Measurements from ENCODE around the gene SRGAP1. TPM values are rescaled to one million over a fixed set of nuclear protein-coding genes. Genes with fewer than 3 reads are reported as not detected.
A peak's percentile ranks its signal among the peaks of the same experiment; 100 is the strongest.
"Not testable (repeated sequence)": the region's sequence is repeated elsewhere in the genome, so short reads cannot be mapped to it uniquely, and the experiment has no call there.

Gene SRGAP1
- total RNA-seq, 3 donors from 2014 or later: 12.2 to 23.9 (median 15.9) TPM

DNA sequence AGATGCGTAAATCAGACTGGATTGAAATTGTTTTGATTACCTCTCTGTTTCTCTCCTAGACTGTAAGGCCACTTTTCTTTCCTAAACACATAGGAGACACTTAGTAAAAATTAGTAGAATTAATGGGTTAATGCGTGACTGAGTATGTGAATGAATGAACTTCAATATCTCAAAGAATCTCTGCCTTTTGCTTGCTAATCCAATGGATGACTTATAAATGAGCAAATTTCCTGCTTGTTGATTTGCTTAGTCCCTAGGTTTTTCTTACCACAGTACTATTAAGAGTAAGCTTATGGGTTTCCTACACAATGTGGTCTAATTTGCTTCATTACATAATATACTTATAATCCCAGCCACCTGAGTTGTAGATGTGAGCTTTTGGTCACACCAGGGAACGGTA, 164.1 kb downstream of the SRGAP1 start:
- Histone ChIP-seq H3K4me1 (ENCODE audit: low read depth) (no peaks in the 10 kb centered on the region), H3K9me3 (no peaks in the 10 kb centered on the region), H3K36me3 (ENCODE audit: low read depth) (no peaks in the 10 kb centered on the region), H3K4me3 (no peak overlapping the region)
- ATAC-seq (no peak), DNase-seq (no peak)
- TF ChIP-seq CTCF (IDR thresholded peaks at IDR 0.05): no peak
- intact Hi-C loops (cut with DNase I, micrococcal nuclease): loop anchor here in 1 of 2 donors (10.0 kb wide), 1 partner anchor 164 kb away; the partner anchor contains the start of gene SRGAP1

GRCh38 chr12:64009321-64010068, 165.0 kb downstream of the SRGAP1 start:
- DNase-seq (no peak), ATAC-seq (no peak)
- no peaks in the 10 kb centered on the region for H3K36me3 ChIP-seq (ENCODE audit: low read depth)
- H3K4me1 ChIP-seq (ENCODE audit: low read depth): no peaks in the 10 kb centered on the region
- H3K4me3 ChIP-seq: no peak overlapping the region
- no peak for TF ChIP-seq CTCF (IDR thresholded peaks at IDR 0.05)
- no peaks in the 10 kb centered on the region for H3K9me3 ChIP-seq
- intact Hi-C loops (cut with DNase I, micrococcal nuclease): loop anchor here in 1 of 2 donors (10.0 kb wide), 1 partner anchor 165 kb away; the partner anchor contains the start of gene SRGAP1

DNA sequence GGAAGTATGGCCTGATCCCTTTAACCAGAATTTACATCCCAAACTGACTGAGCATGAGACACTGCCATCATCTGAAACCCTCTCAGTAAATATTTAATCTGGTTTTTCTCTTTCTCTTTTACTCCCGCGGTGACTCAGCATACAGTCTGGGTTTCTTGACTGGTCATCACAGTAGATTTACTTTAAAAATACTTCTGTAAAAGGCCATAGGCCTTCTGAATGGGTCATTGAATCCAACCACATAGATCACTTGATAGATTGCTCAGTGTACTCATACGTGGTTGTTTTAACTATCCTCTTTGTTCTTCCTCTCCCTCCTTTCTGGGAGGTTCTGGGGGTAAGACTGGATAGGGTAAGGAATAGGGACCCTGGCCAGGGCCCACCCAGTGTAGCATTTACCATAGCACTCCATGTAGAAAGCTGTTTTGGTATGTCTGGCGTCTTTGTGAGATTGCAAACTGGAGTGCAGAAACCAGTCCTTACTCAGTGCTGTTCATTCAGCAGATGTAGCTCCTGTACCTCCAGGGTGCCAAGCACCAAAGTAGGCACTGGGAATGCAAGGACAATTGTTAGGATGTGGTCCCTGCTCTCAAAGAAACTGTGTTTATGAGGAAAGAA, 165.7 kb downstream of the SRGAP1 start:
- Histone ChIP-seq H3K4me1 (ENCODE audit: low read depth) (no peaks in the 10 kb centered on the region), H3K9me3 (no peaks in the 10 kb centered on the region), H3K36me3 (ENCODE audit: low read depth) (no peaks in the 10 kb centered on the region), H3K4me3 (no peak overlapping the region)
- DNase-seq: no peak
- ATAC-seq: peak; percentile 19
- no peak for TF ChIP-seq CTCF (IDR thresholded peaks at IDR 0.05)
- intact Hi-C loops (cut with DNase I, micrococcal nuclease): no loop called here

DNA sequence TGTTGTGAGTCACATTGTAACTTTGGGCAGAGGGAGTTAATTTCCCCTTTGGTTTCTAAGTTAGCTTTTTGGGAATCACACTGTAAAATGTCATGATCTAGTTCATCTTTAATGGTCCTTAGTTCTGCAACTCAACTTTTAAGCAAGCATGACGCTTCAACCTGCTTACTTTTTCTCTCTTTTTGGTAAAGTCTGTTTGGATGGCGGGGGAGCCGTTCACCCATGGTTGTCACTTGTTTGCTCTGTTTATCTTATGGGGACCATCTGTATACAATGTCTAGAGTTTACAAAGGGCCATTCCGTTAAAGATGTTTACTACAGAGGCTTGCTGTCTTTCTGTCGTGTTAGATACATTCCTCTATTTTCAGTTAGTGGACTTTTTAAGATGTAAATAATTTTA, 172.0 kb downstream of the SRGAP1 start:
- no peaks in the 10 kb centered on the region for H3K36me3 ChIP-seq (ENCODE audit: low read depth)
- H3K9me3 ChIP-seq: no peaks in the 10 kb centered on the region
- DNase-seq (no peak), ATAC-seq (no peak)
- H3K4me3 ChIP-seq: no peak overlapping the region
- H3K4me1 ChIP-seq (ENCODE audit: low read depth): no peaks in the 10 kb centered on the region
- intact Hi-C loops (cut with DNase I, micrococcal nuclease): no loop called here
- no peak for TF ChIP-seq CTCF (IDR thresholded peaks at IDR 0.05)

DNA sequence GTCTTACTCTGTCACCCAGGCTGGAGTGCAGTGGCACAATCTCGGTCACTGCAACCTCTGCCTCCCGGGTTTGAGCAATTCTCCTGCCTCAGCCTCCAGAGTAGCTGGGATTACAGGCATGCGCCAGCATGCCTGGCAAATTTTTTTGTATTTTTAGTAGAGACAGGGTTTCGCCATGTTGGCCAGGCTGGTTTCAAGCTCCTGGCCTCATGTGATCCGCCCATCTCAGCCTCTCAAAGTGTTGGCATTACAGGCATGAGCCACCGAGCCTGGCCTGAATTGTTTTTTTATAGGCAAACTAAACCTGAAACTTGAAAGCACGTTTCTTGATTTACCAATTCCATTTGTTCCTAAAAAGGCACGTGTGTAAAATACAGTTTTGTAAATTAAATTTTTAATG, 173.6 kb downstream of the SRGAP1 start:
- H3K4me3 ChIP-seq; DNase-seq; H3K4me1 ChIP-seq (ENCODE audit: low read depth); H3K36me3 ChIP-seq (ENCODE audit: low read depth); ATAC-seq; H3K9me3 ChIP-seq; intact Hi-C loops (cut with DNase I, micrococcal nuclease): not testable (repeated sequence)

- no peak for TF ChIP-seq CTCF (IDR thresholded peaks at IDR 0.05)
- Histone ChIP-seq H3K4me1 (ENCODE audit: low read depth) (no peaks in the 10 kb centered on the region), H3K4me3 (no peak overlapping the region), H3K9me3 (no peaks in the 10 kb centered on the region), H3K36me3 (ENCODE audit: low read depth) (no peaks in the 10 kb centered on the region)
- ATAC-seq: no peak
- no peak for DNase-seq
- intact Hi-C loops (cut with DNase I, micrococcal nuclease): no loop called here
These were observed 174.0 kb downstream of the SRGAP1 start for GRCh38 chr12:64018524-64018923.

Measured in mucosa of descending colon (tissue), 3 donors.